ENCODE measurements around the gene TMEM225B.
"Not testable (repeated sequence)": the region's sequence is repeated elsewhere in the genome, so short reads cannot be mapped to it uniquely, and the experiment has no call there.

Gene TMEM225B

DNA sequence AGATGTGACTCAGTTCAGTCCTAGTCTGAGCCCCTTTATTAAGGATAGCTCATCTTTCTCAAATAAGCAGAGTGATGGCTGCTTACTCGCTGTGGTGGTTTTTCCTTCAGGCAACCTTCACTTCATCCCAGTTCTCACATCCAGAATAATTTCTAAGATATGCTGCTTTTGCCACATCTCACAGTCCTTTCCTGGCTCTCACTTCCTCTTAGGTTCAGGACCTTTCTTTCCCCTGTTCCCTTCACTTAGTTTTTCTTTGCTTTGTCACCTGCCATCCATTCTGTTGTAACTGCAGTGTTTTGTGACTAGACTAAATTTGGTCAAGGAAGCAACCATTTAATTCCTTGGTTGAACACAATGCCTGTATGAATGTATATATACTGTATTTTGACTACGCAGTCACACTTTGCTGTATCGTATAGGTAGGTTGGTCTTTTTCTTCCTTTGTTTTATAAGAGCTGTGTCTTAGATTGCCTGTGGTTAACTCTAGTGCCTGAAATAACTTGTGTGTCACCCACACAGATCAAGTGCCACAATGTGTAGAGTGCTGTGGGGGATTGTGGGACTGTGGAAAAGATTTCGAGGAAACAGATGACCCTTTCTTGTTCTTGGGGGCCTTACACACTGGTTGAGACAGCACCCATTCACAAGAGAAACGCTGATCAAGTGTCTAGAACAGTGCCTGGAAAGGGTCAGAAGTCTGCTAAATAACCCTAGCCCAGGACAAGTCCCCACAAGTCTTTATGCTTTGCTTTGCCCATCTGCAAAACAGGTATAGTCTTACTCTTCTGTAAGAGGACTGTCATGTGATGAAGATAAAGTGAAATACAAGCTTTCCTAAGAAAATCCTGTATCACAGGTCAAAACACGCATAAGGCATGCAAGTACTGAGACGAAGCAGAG is 37.0 kb upstream of the TMEM225B start:
- Histone ChIP-seq H3K27me3 (ENCODE audit: insufficient read depth, low read length) (no peaks in the 10 kb centered on the region), H3K4me3 (ENCODE audit: low read depth, low read length) (peak overlapping the region; percentile 96; the same call in 1 of the 2 replicates), H3K36me3 (ENCODE audit: insufficient read depth, low read length) (peaks cover 41% of the 10 kb centered on the region), H3K27ac (ENCODE audit: low read depth, low read length) (peak overlapping the region; percentile 89), H3K79me2 (ENCODE audit: control insufficient read depth, insufficient read depth, low read length, unreplicated experiment) (peaks cover 76% of the 10 kb centered on the region), H3K4me1 (ENCODE audit: control insufficient read depth, insufficient read depth, low read length, unreplicated experiment) (peaks cover 51% of the 10 kb centered on the region), H2AFZ (ENCODE audit: low read length, unreplicated experiment) (no peak overlapping the region)

DNA sequence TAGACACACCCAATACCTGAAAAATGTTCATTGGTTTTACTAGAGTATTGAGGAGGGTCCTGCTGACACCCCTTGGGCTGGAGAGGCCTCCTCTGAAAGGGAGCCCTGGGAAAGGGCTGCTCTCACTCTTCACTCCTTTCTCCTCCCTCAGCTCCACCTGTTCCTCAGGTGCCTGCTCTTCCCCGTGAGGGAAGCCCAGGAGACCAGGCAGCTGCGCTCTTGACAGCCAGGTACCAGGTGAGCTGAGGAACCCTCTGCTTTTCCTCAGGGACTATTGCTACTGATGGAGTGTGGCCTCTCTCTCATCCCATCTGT is 36.4 kb upstream of the TMEM225B start:
- H3K4me1 ChIP-seq (ENCODE audit: control insufficient read depth, insufficient read depth, low read length, unreplicated experiment) = peaks cover 51% of the 10 kb centered on the region
- H3K27ac ChIP-seq (ENCODE audit: low read depth, low read length) = peak overlapping the region; percentile 89
- H3K79me2 ChIP-seq (ENCODE audit: control insufficient read depth, insufficient read depth, low read length, unreplicated experiment) = peaks cover 81% of the 10 kb centered on the region
- H3K4me3 ChIP-seq (ENCODE audit: low read depth, low read length) = no peak overlapping the region
- H2AFZ ChIP-seq (ENCODE audit: low read length, unreplicated experiment) = no peak overlapping the region
- no peaks in the 10 kb centered on the region for H3K27me3 ChIP-seq (ENCODE audit: insufficient read depth, low read length)
- peaks cover 46% of the 10 kb centered on the region for H3K36me3 ChIP-seq (ENCODE audit: insufficient read depth, low read length)

DNA sequence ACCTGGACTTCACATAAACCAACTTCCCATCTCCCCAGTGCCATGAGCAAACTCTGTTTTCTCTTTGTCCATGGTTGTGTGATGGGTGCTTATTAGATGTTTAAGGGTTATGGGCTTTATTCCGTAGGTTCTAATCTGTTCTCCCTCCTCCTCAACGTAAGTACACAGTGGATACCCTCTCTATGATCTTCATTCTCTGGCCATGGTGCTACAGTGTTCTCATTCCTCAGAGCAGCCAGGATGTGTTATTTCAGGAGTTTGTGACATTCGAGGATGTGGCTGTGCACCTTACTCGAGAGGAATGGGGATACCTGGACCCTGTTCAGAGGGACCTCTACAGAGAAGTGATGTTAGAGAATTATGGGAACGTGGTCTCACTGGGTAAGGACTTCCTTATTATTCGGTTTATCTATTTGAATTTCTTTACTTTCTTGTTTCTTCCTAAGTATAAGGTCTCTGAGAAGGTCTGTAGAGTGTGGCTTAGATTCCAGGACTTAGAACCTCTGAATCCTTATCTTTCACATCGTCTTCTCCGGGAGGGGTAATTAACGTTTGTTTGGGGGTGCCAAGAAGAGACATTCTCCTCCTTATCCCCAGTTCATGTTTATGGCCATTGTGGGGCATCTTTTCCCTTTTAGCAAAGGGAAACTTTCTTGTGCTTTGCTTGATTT is 35.8 kb upstream of the TMEM225B start:
- peak overlapping the region; percentile 31 for H3K4me3 ChIP-seq (ENCODE audit: low read depth, low read length)
- peaks cover 46% of the 10 kb centered on the region for H3K4me1 ChIP-seq (ENCODE audit: control insufficient read depth, insufficient read depth, low read length, unreplicated experiment)
- peaks cover 46% of the 10 kb centered on the region for H3K36me3 ChIP-seq (ENCODE audit: insufficient read depth, low read length)
- no peak overlapping the region for H2AFZ ChIP-seq (ENCODE audit: low read length, unreplicated experiment)
- H3K27ac ChIP-seq (ENCODE audit: low read depth, low read length) = peak overlapping the region; percentile 89
- H3K79me2 ChIP-seq (ENCODE audit: control insufficient read depth, insufficient read depth, low read length, unreplicated experiment) = peaks cover 75% of the 10 kb centered on the region
- H3K27me3 ChIP-seq (ENCODE audit: insufficient read depth, low read length) = no peaks in the 10 kb centered on the region

GRCh38 chr7:99562832-99563231 is 35.2 kb upstream of the TMEM225B start:
- Histone ChIP-seq H3K27ac (ENCODE audit: low read depth, low read length) (peak overlapping the region; percentile 89), H3K36me3 (ENCODE audit: insufficient read depth, low read length) (peaks cover 49% of the 10 kb centered on the region), H3K4me3 (ENCODE audit: low read depth, low read length) (peak overlapping the region; percentile 31)

DNA sequence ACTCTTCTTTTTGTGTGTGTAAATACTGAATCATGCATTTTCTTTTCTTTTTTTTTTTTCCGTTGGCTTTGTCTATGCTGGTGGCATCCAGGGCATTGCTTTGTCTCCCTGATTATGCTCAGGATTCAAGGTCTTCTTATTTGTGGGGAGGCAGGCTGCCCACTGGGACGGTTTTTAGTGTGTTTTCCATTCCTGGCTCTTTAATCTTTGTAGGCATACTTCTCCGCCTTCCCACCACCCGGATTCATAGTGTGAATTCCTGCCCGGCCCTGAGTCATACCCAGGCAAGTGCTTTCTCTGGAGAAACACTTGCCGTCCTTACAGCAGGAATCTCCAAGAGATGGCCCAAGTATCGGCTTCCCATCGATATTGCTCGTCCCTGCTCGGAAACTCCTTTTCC is 34.4 kb upstream of the TMEM225B start:
- Histone ChIP-seq H3K79me2 (ENCODE audit: control insufficient read depth, insufficient read depth, low read length, unreplicated experiment) (peaks cover 68% of the 10 kb centered on the region), H3K36me3 (ENCODE audit: insufficient read depth, low read length) (peaks cover 51% of the 10 kb centered on the region), H3K4me1 (ENCODE audit: control insufficient read depth, insufficient read depth, low read length, unreplicated experiment) (peaks cover 43% of the 10 kb centered on the region), H2AFZ (ENCODE audit: low read length, unreplicated experiment) (no peak overlapping the region), H3K4me3 (ENCODE audit: low read depth, low read length) (peak overlapping the region; percentile 32; the same call in 1 of the 2 replicates), H3K27me3 (ENCODE audit: insufficient read depth, low read length) (no peaks in the 10 kb centered on the region), H3K27ac (ENCODE audit: low read depth, low read length) (peak overlapping the region; percentile 89)

More at GRCh38 chr7:99562832-99563231, 35.2 kb upstream of the TMEM225B start:
- H3K27me3 ChIP-seq (ENCODE audit: insufficient read depth, low read length) = no peaks in the 10 kb centered on the region
- H3K79me2 ChIP-seq (ENCODE audit: control insufficient read depth, insufficient read depth, low read length, unreplicated experiment) = peaks cover 74% of the 10 kb centered on the region
- H2AFZ ChIP-seq (ENCODE audit: low read length, unreplicated experiment) = no peak overlapping the region
- H3K4me1 ChIP-seq (ENCODE audit: control insufficient read depth, insufficient read depth, low read length, unreplicated experiment) = peaks cover 43% of the 10 kb centered on the region

DNA sequence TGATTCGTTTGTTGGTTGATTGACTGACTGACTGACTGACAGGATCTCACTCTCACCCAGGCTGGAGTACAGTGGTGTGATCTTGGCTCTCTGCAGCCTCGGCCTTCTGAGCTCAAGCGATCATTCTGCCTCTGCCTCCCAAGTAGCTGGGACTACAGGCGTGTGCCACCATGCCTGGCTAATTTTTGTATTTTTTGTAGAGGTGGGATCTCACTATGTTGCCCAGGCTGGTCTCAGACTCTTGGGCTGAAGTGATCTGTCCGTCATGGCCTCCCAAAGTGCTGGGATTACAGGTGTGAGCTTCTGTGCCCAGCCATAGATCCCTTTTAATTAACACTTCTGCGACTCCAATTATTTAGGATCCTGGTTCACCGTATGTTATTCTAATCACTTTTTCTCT is 29.3 kb upstream of the TMEM225B start:
- H3K4me3 ChIP-seq (ENCODE audit: low read depth, low read length); H3K27me3 ChIP-seq (ENCODE audit: insufficient read depth, low read length); H2AFZ ChIP-seq (ENCODE audit: low read length, unreplicated experiment); H3K27ac ChIP-seq (ENCODE audit: low read depth, low read length): not testable (repeated sequence)
- H3K79me2 ChIP-seq (ENCODE audit: control insufficient read depth, insufficient read depth, low read length, unreplicated experiment) = peaks cover 31% of the 10 kb centered on the region
- H3K36me3 ChIP-seq (ENCODE audit: insufficient read depth, low read length) = peaks cover 79% of the 10 kb centered on the region
- H3K4me1 ChIP-seq (ENCODE audit: control insufficient read depth, insufficient read depth, low read length, unreplicated experiment) = peaks cover 10% of the 10 kb centered on the region

DNA sequence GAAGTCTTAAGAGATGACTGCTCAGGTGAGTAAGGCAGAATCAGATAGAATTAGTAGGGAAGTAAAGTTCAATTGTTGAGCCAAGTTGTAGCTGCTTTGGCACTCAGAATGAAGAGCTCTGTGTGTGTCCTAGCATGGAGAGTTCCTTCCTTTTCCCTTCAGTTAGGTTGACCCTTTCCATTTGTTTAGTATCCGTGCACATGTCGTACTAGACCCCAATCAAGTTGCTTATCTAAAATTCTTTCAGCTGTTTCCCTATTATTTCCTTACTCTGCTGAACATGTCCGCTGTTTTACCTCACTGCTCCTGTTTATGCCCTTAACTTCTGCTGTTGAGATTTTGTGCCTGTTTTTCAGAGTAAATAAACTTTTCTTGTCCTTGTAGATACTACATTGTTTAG is 26.3 kb upstream of the TMEM225B start:
- Histone ChIP-seq H3K4me1 (ENCODE audit: control insufficient read depth, insufficient read depth, low read length, unreplicated experiment) (no peaks in the 10 kb centered on the region), H3K79me2 (ENCODE audit: control insufficient read depth, insufficient read depth, low read length, unreplicated experiment) (peaks cover 4% of the 10 kb centered on the region), H3K27me3 (ENCODE audit: insufficient read depth, low read length) (no peaks in the 10 kb centered on the region), H3K27ac (ENCODE audit: low read depth, low read length) (no peak overlapping the region), H2AFZ (ENCODE audit: low read length, unreplicated experiment) (no peak overlapping the region), H3K4me3 (ENCODE audit: low read depth, low read length) (no peak overlapping the region), H3K36me3 (ENCODE audit: insufficient read depth, low read length) (peaks cover 56% of the 10 kb centered on the region)

- H3K36me3 ChIP-seq (ENCODE audit: insufficient read depth, low read length) = peaks cover 53% of the 10 kb centered on the region
- no peaks in the 10 kb centered on the region for H3K27me3 ChIP-seq (ENCODE audit: insufficient read depth, low read length)
- no peak overlapping the region for H3K27ac ChIP-seq (ENCODE audit: low read depth, low read length)
- no peak overlapping the region for H2AFZ ChIP-seq (ENCODE audit: low read length, unreplicated experiment)
- no peaks in the 10 kb centered on the region for H3K79me2 ChIP-seq (ENCODE audit: control insufficient read depth, insufficient read depth, low read length, unreplicated experiment)
- H3K4me1 ChIP-seq (ENCODE audit: control insufficient read depth, insufficient read depth, low read length, unreplicated experiment) = no peaks in the 10 kb centered on the region
- H3K4me3 ChIP-seq (ENCODE audit: low read depth, low read length) = no peak overlapping the region
Measured at GRCh38 chr7:99573257-99573656, 24.8 kb upstream of the TMEM225B start.

DNA sequence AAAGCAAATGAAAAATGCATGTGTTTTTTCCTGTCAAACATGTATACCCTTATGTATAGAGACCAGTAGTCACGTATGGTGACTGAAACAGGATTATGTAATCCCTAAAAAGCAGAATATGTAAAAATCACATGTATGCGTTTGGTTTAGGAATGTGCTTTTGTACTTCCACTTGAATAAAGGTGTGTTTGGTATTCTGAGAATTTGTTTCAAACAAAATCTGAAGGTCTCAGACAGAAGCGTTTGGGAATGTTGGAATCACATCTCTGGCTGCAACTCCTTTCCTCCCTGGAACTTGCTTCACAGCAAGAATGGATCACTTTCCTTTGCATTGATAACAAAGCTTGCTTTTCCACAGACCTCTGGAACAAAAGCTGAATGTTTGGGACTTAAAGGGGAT is 21.8 kb upstream of the TMEM225B start:
- Histone ChIP-seq H3K36me3 (ENCODE audit: insufficient read depth, low read length) (peaks cover 26% of the 10 kb centered on the region), H3K27ac (ENCODE audit: low read depth, low read length) (no peak overlapping the region), H3K27me3 (ENCODE audit: insufficient read depth, low read length) (no peaks in the 10 kb centered on the region), H2AFZ (ENCODE audit: low read length, unreplicated experiment) (no peak overlapping the region), H3K4me3 (ENCODE audit: low read depth, low read length) (no peak overlapping the region), H3K79me2 (ENCODE audit: control insufficient read depth, insufficient read depth, low read length, unreplicated experiment) (no peaks in the 10 kb centered on the region), H3K4me1 (ENCODE audit: control insufficient read depth, insufficient read depth, low read length, unreplicated experiment) (peaks cover 8% of the 10 kb centered on the region)

DNA sequence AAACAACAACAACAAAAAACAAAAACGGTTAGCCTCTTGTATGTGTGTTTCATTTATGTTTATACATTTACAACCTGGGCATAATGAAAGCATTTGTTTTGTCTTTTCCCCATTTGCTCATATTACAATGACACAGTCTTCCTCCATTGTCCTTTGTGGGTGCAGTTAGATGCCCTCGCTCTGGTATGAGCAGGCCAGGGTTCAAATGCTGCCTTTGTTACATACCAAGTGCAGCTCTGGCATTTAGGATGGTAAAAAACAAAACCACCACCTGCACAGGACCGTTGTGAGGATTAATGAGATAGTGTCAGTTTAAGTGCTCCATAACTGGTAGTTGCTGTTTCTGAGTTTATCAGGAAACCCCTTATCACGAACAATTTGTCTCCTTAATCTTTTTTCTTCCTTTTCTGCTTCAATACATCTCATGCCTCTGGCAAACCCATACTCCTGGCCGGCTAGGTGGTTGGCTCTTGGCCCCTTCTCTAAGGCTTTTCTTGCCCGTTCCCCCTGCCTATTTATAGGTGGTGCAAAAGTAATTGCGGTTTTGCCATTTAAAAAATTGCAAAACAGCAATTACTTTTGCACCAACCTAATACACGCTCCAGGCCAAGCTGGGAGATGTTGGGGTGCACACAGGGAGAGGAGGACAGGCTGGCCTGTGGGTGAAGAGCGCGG is 18.6 kb upstream of the TMEM225B start:
- Histone ChIP-seq H3K4me1 (ENCODE audit: control insufficient read depth, insufficient read depth, low read length, unreplicated experiment) (peaks cover 8% of the 10 kb centered on the region), H2AFZ (ENCODE audit: low read length, unreplicated experiment) (peak overlapping the region; percentile 97), H3K36me3 (ENCODE audit: insufficient read depth, low read length) (no peaks in the 10 kb centered on the region), H3K79me2 (ENCODE audit: control insufficient read depth, insufficient read depth, low read length, unreplicated experiment) (no peaks in the 10 kb centered on the region), H3K27me3 (ENCODE audit: insufficient read depth, low read length) (peaks cover 11% of the 10 kb centered on the region; the same call in 1 of the 2 replicates), H3K4me3 (ENCODE audit: low read depth, low read length) (peak overlapping the region; percentile 79), H3K27ac (ENCODE audit: low read depth, low read length) (no peak overlapping the region)

All from ACC112 (cell line).